GM18951 (cell line): Measurements from ENCODE around the gene AGBL2.
"Not testable (repeated sequence)": the region's sequence is repeated elsewhere in the genome, so short reads cannot be mapped to it uniquely, and the experiment has no call there.

Experiments used
- POLR2A ChIP-seq: IDR thresholded peaks from 4 replicates; pipeline ENCODE4 v1.6.1; 2011; ENCODE audit warnings: mild to moderate bottlenecking; ENCODE audit not compliant: insufficient read length, insufficient read depth; ENCODE audit errors: extremely low read depth
- in situ Hi-C: fragments of 300-500 bp; cut with MboI; formaldehyde crosslinking; loops from one replicate; pipeline ENCODE4 v1.12.0; 2022; ENCODE audit warnings: low sequenced_read_pairs, mixed read lengths, inconsistent platforms; ENCODE audit not compliant: unreplicated experiment

Gene AGBL2

GRCh38 chr11:47715082-47715669 is at the start of gene AGBL2:
Gene AGBL2, minus strand, starts transcription at chr11:47715369. Its CDS starts 719 bp downstream, at chr11:47714650.
- in situ Hi-C loops: no loop called here
- peak; percentile 92 for TF ChIP-seq POLR2A

- in situ Hi-C loops: not testable (repeated sequence)
Observed at GRCh38 chr11:47759291-47759690, 44.1 kb upstream of the AGBL2 start.

- in situ Hi-C loops: no loop called here
- no peak for TF ChIP-seq POLR2A
Observed at GRCh38 chr11:47756208-47756607, 41.0 kb upstream of the AGBL2 start.

GRCh38 chr11:47750725-47751124 is 35.6 kb upstream of the AGBL2 start:
- no peak for TF ChIP-seq POLR2A
- in situ Hi-C loops: no loop called here

GRCh38 chr11:47742494-47742893 is 27.3 kb upstream of the AGBL2 start:
- in situ Hi-C loops: not testable (repeated sequence)

- in situ Hi-C loops: not testable (repeated sequence)
Observed at GRCh38 chr11:47737817-47738216, 22.6 kb upstream of the AGBL2 start.

GRCh38 chr11:47732271-47732670 is 17.1 kb upstream of the AGBL2 start:
- in situ Hi-C loops: no loop called here
- TF ChIP-seq POLR2A: no peak

- in situ Hi-C loops: no loop called here
- no peak for TF ChIP-seq POLR2A
Observed at GRCh38 chr11:47731475-47731874, 16.3 kb upstream of the AGBL2 start.

- TF ChIP-seq POLR2A: no peak
- in situ Hi-C loops: no loop called here
Observed at GRCh38 chr11:47726878-47727514, 11.8 kb upstream of the AGBL2 start.

GRCh38 chr11:47726118-47726442 is 10.9 kb upstream of the AGBL2 start:
- TF ChIP-seq POLR2A: no peak

GRCh38 chr11:47725442-47726117 is 10.4 kb upstream of the AGBL2 start:
- TF ChIP-seq POLR2A: no peak

More at GRCh38 chr11:47726118-47726442, 10.9 kb upstream of the AGBL2 start:
- in situ Hi-C loops: no loop called here

GRCh38 chr11:47724041-47724729 is 9.0 kb upstream of the AGBL2 start:
- no peak for TF ChIP-seq POLR2A
- in situ Hi-C loops: no loop called here

More at GRCh38 chr11:47725442-47726117, 10.4 kb upstream of the AGBL2 start:
- in situ Hi-C loops: no loop called here

- in situ Hi-C loops: no loop called here
- TF ChIP-seq POLR2A: no peak
Observed at GRCh38 chr11:47723041-47723440, 7.9 kb upstream of the AGBL2 start.

- in situ Hi-C loops: no loop called here
- TF ChIP-seq POLR2A: no peak
Observed at GRCh38 chr11:47720651-47721050, 5.5 kb upstream of the AGBL2 start.
